SW 1271 (cell line): ENCODE results near the gene CISTR.
A peak's percentile ranks its signal among the peaks of the same experiment; 100 is the strongest.
"Not testable (repeated sequence)": the region's sequence is repeated elsewhere in the genome, so short reads cannot be mapped to it uniquely, and the experiment has no call there.

Experiments used
- DNase-seq, 2 experiments: peaks; one replicate each; lab custom pipeline; 2025; lab: John Stamatoyannopoulos, UW

CISTR gene

DNA sequence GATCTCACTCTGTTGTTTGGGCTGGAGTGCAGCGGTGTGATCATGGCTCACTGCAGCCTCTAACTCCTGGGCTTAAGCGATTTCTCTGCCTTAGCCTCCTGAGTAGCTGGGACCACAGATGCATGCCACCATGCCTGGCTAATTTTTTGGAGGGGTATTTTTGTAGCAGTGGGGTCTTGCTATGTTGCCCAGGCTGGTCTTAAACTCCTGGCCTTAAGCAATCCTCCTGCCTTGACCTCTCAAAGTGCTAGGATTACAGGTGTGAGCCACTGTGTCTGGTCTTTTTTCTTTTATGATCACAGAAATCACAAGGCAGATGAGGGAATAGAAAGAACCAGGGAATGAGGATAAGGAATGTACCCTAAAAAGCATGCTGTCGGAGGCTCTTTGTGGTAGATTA, 11.0 kb upstream of the CISTR start:
- not testable (repeated sequence) for DNase-seq

DNA sequence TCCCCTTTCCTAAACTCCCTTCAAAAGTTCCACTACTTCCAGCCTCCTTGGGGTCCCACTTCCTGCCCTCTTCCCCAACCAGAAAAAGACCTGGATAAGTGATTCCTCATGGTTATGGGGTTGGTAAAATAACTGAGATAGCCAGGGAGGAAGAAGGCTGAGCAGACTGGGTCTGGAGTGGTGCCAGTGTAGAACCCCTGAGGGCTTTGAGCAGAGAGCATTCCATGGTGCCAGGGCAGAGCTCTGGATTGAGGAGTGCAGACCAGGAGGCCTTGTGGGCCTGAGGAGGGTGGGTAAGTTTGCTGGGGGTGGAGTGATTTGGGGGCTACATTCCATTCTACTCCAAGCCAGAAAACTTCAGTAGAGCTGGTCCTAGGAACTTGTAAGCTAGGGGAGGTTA, 9.5 kb upstream of the CISTR start:
- DNase-seq: no peak

DNA sequence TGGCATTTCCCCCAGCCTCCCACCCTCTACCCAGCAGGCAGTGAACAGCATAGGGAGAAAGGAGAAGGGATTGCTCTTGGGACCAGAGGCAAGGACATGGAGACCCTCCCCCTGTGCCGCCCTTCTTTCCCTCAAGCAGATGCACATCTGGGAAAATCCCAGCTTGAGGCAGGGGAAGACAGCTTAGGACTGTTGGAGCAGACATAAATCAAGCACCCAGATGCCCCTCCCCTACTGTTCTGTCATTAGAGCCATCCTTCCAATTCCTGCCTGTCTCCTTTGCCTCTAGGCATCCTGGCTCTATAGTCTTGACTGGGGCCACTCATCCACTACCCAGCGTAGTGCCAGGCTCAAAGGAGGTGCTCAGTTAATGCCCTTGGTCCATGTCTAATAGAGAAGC, 7.5 kb upstream of the CISTR start:
- no peak for DNase-seq

DNA sequence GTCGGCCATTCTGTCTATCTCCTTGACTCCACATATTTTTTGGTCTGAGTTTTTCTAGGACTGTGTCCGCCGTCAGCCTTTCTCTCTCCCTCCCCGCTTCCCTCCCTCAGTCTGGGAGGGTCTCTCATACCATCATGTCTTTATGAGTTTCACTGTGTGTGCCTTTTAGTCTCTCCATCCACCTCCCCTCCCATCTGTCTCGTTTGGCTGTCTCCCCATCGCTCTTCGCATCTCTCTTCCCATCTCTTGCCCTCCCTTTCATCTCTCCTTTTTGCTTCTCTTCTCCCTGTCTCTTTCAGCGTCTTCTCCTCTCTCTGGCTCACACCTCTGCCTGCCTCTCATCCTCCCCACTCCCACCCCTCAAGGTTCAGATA, 6.9 kb upstream of the CISTR start:
- DNase-seq: no peak

DNA sequence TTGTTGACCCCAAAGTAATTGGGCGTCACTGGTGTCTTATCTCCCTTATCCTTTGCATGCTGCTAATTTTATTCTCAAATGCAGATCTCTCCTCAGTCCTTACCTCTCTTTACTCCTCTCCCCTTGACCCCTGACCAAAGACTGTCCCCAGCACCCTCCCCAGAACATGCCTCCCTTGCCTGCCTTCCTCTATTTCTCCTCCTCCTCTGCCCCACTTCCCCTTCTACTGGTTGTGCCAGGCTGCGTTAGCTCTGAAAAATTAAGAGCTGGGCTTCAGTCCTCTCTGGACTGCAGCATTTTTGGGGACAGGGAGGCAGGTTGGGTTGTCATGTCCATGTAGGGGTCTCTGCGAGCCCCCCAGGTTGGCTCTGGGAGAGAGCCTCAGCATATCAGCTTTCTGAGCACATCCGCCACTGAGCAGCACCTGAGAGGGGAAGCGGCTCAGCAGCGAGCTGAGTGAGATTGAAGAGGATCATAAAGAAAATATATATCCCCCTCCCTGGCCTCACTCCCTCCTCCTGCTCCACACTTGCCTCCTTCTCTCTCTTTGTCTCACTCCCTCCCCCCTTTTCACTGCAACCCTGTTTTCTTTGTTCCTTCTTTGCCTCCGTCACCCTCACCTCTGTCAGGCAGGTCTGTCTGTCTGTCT, 6.4 kb upstream of the CISTR start:
- no peak for DNase-seq

DNA sequence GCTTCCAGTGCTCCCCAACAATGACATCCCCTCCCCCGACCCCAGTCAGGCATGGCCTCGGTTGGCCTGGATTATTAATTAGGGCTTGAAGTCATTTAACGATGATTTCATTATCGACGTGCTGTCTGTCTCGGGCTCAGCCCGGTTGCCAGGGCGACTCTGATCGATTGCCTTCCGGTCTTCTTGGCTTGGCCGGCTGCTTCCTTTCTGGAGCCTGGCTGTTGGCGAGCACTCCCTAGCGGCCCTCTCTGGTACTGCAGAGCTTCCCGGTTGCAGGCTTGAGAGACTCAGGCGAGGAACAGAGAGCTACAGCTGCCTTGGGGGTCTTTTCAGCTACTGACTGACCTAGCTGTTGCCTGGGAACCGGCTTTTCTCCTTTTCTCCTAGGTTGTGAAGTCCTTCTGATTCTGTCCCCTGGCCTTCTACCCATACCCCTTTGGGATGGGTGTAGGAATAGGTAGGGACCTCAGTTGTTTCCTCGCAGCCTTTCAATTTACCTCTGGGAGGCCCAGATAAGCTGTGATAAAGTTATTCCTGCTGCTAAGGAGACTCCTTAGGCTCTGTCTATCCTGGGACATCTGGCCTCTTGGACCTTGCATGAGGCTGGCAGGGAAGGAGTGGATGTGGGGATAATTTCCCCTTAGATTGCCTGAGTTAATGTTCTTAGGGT, 5.5 kb upstream of the CISTR start:
- DNase-seq: peak; percentile 15 to 23

DNA sequence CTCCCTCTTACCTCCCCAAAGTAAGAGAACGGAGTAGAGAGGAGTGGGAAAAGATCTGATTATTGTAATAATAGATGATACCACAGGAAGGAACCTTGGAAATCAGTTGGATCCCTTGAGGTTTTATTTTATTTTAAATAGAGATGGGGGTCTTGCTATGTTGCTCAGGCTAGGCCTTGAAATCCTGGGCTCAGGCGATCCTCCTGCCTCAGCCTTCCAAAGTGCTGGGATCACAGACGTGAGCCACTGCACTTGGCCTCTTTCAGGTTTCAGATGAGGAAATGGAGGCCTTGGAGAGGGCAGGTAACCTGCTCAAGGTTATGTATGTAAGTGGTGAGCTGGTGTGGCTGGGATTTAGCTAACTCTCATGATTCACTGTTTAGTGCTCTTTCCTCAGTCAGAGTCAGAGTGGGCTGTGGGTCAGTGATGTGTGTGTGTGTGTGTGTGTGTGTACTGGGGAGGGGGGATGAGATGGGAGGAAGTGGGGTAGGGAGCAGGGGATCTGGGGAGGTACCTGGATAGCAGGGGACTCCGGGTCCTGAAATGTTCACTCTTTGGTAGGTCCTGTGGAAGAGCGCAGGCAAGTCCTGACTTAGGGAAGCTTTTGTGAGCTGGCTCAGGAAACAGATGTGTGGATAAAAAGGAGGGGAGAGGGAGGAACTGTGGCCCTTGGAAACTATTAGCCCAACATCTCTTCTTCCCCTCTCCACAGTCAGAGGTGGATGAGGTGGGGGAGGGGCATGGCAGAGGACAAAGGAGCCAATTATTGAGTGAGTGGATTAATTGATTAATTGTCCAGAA, 4.7 kb upstream of the CISTR start:
- DNase-seq: no peak

DNA sequence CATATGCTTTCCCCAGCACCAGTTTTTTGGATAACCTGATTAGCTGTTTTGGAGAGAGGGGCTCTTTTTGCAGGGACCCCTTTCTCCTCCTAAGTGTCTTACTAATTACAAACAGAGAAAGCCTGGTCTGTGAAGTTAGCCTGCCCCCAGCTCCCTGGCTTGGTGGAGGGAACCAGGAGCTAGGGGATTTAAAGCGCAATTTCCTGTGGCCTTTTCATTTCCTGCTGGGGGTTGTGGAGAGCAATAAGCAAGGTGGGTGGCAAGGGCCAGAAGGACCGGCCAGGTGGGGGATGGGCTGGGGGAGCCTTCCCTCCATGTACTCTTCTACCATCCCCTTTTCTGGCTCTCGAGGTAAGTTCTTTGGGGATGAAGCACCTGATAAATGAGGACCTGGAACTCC, 4.1 kb upstream of the CISTR start:
- DNase-seq: no peak

DNA sequence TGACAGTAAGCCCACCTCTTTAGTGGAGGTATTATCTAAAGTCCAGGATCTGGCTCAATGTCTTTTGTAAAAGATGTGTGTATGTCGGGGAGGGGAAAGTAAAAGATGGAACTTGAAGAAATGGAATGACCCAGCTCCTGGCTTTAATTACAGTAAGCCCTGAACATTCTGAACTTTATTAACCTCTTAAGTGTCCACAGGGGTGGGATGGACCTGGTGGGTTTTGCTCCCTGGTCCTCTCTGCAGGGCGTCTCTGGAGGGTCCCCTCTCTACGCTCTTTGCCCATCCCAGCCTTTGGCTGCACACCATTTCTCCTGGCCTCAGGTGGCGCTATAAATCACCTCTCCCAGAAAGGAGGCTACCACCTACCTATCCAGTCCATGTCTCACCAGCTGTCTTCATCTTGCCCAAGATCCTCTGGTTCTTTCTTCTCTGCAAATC, 3.7 kb upstream of the CISTR start:
- no peak for DNase-seq

DNA sequence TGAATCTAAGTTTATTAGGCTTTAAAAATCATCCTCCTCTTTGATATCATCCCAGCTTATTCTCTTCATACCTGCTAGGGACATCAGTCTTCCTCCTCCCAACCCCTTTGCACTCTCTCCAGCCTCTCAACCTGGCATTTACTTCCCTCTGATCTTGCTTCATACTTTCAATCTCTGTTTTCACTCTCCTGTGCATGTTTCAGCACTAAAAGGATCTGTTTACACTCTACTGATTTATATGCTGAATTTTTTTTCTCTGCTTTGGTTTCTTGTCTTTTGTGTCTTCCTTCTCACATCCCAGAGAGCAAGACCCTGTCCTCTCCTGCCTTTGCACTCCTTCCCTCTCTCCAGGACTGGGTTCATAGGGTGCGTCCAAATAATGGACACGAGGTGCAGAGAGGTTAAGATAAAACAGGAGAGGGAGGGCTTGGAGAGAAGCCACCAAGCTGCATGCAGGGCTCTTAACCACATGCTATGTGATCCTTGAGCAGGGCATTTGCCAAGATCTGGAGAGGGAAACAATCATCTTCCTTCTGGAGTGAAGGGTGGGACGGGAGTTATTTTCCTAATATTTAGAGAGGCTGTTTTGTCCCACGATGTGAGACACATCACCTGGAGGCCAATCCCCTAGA, 3.0 kb upstream of the CISTR start:
- DNase-seq: no peak

DNA sequence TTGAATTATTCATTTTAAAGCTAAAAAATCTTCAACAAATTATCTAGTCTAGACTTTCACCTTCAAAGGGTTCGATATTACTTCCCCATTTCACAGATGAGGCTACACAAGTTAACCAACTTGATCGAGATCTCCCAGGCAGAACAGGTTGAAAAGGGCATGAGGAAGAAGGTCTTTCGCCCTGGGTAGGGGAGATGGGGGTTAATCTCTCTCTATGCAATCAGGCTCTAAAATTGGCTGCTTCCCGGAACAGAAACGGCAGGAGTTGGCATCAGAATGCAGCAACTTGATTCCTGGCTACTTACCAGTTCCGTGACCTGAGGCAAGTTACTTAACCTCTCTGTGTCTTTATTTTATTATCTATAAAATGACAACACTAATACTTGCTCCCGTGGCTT, 2.4 kb upstream of the CISTR start:
- no peak for DNase-seq

DNA sequence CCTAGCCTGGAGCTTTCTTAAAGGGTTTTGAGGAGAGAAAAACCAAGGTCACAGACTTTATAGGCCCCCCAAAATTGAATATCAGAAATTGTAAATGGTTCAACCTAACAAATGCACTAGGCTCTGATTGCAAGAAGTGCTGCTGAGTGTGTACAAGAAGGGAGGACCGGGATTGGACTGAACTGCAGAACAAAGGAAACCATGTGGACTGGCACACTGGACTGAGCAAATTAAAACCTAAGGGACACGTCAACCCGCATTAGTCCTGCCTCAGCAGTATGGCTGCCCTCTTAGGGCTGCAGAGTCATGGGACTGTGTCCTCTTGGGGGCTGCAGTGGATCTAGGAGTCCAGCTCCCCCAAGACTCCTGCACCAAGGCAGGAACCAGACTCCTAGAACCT, 842 bp upstream of the CISTR start:
- DNase-seq: no peak

DNA sequence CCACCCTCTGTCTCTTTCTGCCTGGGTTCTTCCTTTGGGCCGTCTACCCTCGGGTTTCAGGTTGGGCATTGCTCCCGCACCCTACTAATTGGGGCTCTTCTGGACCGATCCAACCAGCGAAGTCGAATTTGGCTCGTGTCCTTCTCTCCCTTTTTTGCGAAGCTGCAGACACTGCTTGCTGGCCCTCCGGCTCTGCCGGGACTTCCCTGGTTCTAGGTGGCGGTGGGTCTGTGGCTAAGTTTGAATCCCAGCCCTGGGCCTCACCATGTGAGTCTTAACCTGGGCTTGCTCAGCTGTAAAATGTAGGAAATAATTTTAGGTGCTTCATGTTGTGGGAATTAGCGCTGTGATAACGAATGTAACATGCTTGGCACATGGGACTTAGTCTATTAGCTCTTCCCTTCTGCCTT, 418 bp upstream of the CISTR start:
- no peak for DNase-seq

DNA sequence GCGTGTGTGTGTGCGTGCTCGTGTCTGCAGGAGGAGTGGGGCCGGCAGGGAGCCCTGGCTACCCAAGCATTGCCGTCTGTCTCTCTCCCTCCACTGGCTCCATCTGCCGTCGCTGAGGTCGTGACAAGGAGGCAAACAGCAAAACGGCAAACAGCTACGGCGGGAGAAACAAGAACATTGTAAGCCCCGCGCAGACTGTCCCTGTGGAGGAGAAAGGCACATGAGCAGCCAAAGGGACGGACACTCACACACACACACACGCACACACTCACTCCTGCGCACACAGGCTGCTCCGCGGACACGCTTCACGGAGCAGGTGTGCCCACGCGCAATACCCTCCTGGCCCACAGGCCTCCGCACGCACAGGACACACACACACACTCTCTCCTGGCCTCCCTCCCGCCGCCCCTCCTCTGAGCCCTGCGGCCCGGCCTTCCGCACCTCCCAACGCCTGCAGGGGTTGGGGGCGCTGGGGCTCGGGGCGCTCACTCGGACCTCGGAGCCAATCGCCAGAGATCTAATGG, 905 bp downstream of the CISTR start:
- no peak for DNase-seq

DNA sequence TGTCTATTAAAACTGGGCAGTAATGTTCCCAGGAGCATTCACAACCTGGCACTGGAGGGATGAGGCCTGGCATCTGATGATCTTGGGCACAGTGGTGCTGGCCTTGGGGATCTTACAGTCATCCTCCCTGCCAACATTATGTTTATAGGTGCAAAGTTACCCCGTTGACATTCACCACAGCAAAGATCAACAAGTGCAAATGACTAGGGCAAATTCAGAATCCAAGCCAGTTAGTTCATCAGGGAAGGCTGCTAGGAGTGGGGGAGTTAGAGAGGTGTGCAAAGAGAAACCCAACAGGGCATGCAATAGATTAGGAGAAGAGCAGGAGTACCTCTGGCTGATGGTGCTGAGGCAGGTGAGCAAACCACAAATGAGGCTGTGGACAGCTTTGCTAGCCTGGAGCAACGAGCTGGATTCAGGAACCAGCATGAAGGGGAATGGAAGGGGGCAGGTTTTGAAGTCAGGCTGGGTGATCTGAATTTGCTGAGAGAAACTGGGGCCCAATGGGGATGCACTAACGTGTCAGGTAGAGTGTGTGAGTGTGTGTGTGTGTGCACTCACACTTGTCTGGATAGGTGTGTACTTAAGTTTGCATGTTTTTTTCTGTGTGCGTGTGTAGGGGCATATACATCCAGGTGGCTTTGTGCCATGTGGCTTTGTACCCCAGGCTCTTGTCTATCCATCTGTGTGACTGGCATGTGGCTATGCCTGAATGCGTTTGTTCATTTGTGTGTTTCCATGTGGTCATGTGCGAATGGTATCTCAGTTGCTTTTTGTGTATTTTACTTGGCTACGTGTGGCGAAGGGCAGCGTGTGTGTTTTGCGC, 1.6 kb downstream of the CISTR start:
- DNase-seq: no peak

DNA sequence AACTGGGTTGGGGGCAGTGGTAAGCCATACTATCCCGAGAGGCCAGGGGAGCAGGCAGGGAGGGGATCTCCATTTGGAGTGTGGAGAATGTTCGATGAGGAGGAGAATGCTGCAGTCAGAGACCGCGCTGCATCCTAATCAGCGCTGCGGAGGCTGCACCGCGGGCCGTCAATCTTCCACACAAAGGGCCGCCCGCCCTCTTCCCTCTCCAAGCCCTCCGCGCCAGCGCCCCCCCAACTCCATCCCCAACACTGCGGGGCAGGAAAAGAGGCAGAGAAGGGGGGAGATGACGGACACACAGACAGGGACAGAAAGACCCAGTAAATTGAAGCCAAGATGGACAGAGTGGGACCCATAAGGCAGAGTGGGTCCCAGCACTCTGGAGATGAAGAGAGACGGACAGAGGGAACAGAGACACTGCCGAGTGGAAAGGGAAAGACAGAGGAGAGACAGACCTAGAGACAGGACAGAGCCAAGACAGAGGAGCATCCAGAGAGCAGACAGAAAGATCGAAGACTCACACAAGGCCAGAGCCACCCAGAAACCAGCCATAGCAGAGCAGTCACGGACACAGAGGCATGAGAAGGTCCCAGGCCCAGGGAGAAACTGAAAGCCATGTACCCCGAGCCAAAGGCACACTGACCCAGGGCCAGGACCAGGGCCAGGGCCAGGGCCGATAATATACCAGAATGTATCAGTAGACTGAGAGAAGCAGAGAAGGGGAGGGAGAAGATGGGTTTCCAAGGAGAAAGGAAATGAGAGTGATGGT, 3.5 kb downstream of the CISTR start:
- DNase-seq: no peak

DNA sequence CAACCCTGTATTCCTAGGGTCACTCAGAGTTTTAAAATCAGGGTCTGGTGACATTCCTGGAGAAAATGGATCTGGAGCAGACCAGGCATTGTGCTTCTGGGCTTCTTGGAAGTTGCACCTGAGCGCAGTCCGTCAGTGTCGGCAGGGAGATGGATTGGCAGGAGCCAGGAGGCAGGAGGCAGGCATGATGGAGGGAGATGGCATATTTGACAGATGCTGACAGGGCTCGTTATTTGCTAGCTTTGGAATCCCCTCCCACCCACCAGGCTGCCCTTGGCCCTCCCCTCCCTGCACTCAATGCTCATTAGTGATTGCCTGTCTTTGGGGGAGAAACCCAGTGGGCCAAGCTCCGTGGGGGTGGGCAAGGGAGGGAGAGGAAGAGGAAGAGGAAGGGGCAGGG, 4.7 kb downstream of the CISTR start:
- DNase-seq: no peak

DNA sequence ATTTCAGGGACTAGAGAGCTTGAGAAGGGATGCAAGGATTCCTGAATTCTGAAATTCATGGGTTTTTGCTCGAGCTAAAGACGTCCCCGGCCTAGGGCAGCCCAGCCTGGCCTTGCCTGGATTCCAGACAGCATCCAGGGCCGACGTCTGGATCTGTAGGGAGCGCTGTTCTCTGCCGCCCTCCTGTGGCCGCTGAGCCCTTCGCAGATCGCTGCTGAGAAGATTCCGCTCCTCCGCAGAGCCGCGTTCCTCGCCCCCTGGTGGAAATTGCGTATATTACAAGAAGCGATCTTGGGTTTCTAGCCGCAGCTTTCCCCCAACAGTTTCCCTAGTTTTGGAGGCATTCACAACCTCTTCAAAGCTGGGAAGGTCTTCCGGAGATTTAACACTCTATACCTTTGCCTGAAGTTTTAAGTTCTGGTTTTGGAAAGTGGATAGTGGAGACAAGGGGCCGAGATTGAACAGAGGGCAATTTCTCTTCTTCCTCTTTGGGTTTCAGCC, 5.1 kb downstream of the CISTR start:
- peak; percentile 49 to 86 for DNase-seq

DNA sequence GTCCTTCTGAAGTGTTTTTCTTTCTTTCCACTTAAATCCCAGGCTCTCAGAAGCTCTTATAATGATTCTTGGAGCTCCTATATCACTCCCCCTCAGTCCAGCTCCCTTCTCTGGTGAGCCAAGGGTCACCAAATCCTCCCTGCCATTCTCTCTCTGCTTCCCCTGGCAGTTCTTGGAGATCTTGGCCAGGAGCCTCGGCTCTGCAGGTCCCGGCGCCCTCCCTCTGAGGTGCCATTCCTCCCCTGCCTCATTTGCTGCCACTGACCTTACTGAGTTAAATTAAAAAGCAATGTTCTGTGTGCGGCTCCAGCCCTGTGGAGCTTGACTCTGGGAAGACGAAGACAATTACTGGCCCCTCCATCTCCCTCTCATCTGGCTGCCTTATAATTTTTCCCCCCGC, 7.0 kb downstream of the CISTR start:
- DNase-seq: no peak

DNA sequence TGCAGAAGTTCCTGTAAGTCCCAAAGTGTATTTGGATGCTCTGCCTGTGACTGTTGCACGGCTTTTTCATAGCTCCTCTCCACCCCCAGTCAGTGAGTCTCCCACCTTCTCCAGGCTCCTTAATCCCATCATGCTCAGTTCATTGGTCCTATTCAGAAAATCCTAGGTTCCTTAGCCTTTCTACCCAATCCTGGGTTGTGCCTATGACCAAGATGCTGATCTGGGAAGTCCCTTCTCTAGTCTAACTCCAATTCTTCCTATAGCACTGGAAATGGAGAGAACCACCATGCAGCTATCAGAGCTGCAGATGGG, 7.7 kb downstream of the CISTR start:
- DNase-seq: no peak
